ENCODE results near the gene FXYD4. TPM values are rescaled to one million over a fixed set of nuclear protein-coding genes. Genes with fewer than 3 reads are reported as not detected.
"Not testable (repeated sequence)": the region's sequence is repeated elsewhere in the genome, so short reads cannot be mapped to it uniquely, and the experiment has no call there.

The FXYD4 gene
- total RNA-seq, 1 experiment from 2014 or later, result not detected

- Histone ChIP-seq H3K27me3 (ENCODE audit: low read length) (no peaks in the 10 kb centered on the region), H3K9me3 (ENCODE audit: low read length) (no peaks in the 10 kb centered on the region), H3K36me3 (ENCODE audit: low read depth, low read length) (peaks cover 91% of the 10 kb centered on the region), H3K4me3 (ENCODE audit: low read length) (no peak overlapping the region), H3K9ac (ENCODE audit: low read length) (no peak overlapping the region), H3K4me2 (ENCODE audit: low read length) (no peak overlapping the region), H4K20me1 (ENCODE audit: low read length) (peaks cover 93% of the 10 kb centered on the region), H3K4me1 (ENCODE audit: insufficient read depth, low read length) (peaks cover 13% of the 10 kb centered on the region), H3K27ac (ENCODE audit: low read length) (no peak overlapping the region), H3F3A (ENCODE audit: low read length, unreplicated experiment) (peaks cover 7% of the 10 kb centered on the region), H3K9me2 (replicated peaks; ENCODE audit: low read length) (no peaks in the 10 kb centered on the region), H3K79me2 (ENCODE audit: low read length) (peaks cover 85% of the 10 kb centered on the region), H2AFZ (ENCODE audit: low read length) (no peak overlapping the region)
- DNase-seq (peak; percentile 61), ATAC-seq (peak; percentile 83)
- intact Hi-C loops (cut with micrococcal nuclease), result loop anchor here (1.0 to 2.0 kb wide), 2 partner anchors 16 to 71 kb away; no protein-coding TSS in a partner anchor
- CTCF ChIA-PET, result no interaction called here
- TF ChIP-seq EZH2 (IDR thresholded peaks at IDR 0.05; ENCODE audit: low read length, unreplicated experiment) (no peak), CTCF (conservative IDR thresholded peaks at IDR 0.05; ENCODE audit: low read depth, low read length) (peak; percentile 71)
- no TSS peak for BruUV-seq (replicated peaks)
- POLR2A ChIA-PET (ENCODE audit: unreplicated experiment), result interaction anchor here (0.6 kb wide), 1 partner anchor 63 kb away, joined by 3 read pairs; no protein-coding TSS in a partner anchor
These were observed 19.3 kb downstream of the FXYD4 start for GRCh38 chr10:43390759-43391158.

- peaks cover 86% of the 10 kb centered on the region for H4K20me1 ChIP-seq (ENCODE audit: low read length)
- no peak overlapping the region for H3K27ac ChIP-seq (ENCODE audit: low read length)
- intact Hi-C loops (cut with micrococcal nuclease), result loop anchor here (2.0 kb wide), 1 partner anchor 15 kb away; no protein-coding TSS in a partner anchor
- no peak overlapping the region for H3K4me2 ChIP-seq (ENCODE audit: low read length)
- H3K36me3 ChIP-seq (ENCODE audit: low read depth, low read length), result peaks cover 85% of the 10 kb centered on the region
- POLR2A ChIA-PET (ENCODE audit: unreplicated experiment), result no interaction called here
- CTCF ChIA-PET, result no interaction called here
- TF ChIP-seq EZH2 (IDR thresholded peaks at IDR 0.05; ENCODE audit: low read length, unreplicated experiment) (no peak), CTCF (conservative IDR thresholded peaks at IDR 0.05; ENCODE audit: low read depth, low read length) (no peak), EZH2phosphoT487 (IDR thresholded peaks at IDR 0.05; ENCODE audit: borderline replicate concordance, low read length) (no peak)
- no peaks in the 10 kb centered on the region for H3K27me3 ChIP-seq (ENCODE audit: low read length)
- ATAC-seq (no peak), DNase-seq (no peak)
- H3F3A ChIP-seq (ENCODE audit: low read length, unreplicated experiment), result no peaks in the 10 kb centered on the region
- BruUV-seq (replicated peaks), result no TSS peak
- H3K9me3 ChIP-seq (ENCODE audit: low read length), result no peaks in the 10 kb centered on the region
- H2AFZ ChIP-seq (ENCODE audit: low read length), result no peak overlapping the region
- no peaks in the 10 kb centered on the region for H3K9me2 ChIP-seq (replicated peaks; ENCODE audit: low read length)
- H3K9ac ChIP-seq (ENCODE audit: low read length), result no peak overlapping the region
- H3K79me2 ChIP-seq (ENCODE audit: low read length), result peaks cover 93% of the 10 kb centered on the region
- no peak overlapping the region for H3K4me3 ChIP-seq (ENCODE audit: low read length)
- peaks cover 16% of the 10 kb centered on the region for H3K4me1 ChIP-seq (ENCODE audit: insufficient read depth, low read length)
These were observed 20.1 kb downstream of the FXYD4 start for GRCh38 chr10:43391496-43391895.

GRCh38 chr10:43392748-43393147 lies 21.3 kb downstream of the FXYD4 start:
- no TSS peak for BruUV-seq (replicated peaks)
- H3K4me1 ChIP-seq (ENCODE audit: insufficient read depth, low read length), result peaks cover 20% of the 10 kb centered on the region
- no peaks in the 10 kb centered on the region for H3F3A ChIP-seq (ENCODE audit: low read length, unreplicated experiment)
- intact Hi-C loops (cut with micrococcal nuclease), result no loop called here
- H2AFZ ChIP-seq (ENCODE audit: low read length), result no peak overlapping the region
- POLR2A ChIA-PET (ENCODE audit: unreplicated experiment), result no interaction called here
- no peak overlapping the region for H3K27ac ChIP-seq (ENCODE audit: low read length)
- H3K36me3 ChIP-seq (ENCODE audit: low read depth, low read length), result peaks cover 73% of the 10 kb centered on the region
- no peak overlapping the region for H3K4me2 ChIP-seq (ENCODE audit: low read length)
- no peak overlapping the region for H3K4me3 ChIP-seq (ENCODE audit: low read length)
- no peak for TF ChIP-seq EZH2phosphoT487 (IDR thresholded peaks at IDR 0.05; ENCODE audit: borderline replicate concordance, low read length)
- no peak for TF ChIP-seq CTCF (conservative IDR thresholded peaks at IDR 0.05; ENCODE audit: low read depth, low read length)
- no peak for TF ChIP-seq EZH2 (IDR thresholded peaks at IDR 0.05; ENCODE audit: low read length, unreplicated experiment)
- H4K20me1 ChIP-seq (ENCODE audit: low read length), result peaks cover 77% of the 10 kb centered on the region
- ATAC-seq, result no peak
- H3K9ac ChIP-seq (ENCODE audit: low read length), result no peak overlapping the region
- H3K27me3 ChIP-seq (ENCODE audit: low read length), result no peaks in the 10 kb centered on the region
- peaks cover 98% of the 10 kb centered on the region for H3K79me2 ChIP-seq (ENCODE audit: low read length)
- CTCF ChIA-PET, result no interaction called here
- no peaks in the 10 kb centered on the region for H3K9me2 ChIP-seq (replicated peaks; ENCODE audit: low read length)
- H3K9me3 ChIP-seq (ENCODE audit: low read length), result no peaks in the 10 kb centered on the region
- DNase-seq, result no peak

GRCh38 chr10:43393186-43393585 lies 21.8 kb downstream of the FXYD4 start:
- H3K27me3 ChIP-seq (ENCODE audit: low read length); H3K27ac ChIP-seq (ENCODE audit: low read length); H3K4me2 ChIP-seq (ENCODE audit: low read length); ATAC-seq; H3K9ac ChIP-seq (ENCODE audit: low read length); CTCF ChIA-PET; POLR2A ChIA-PET (ENCODE audit: unreplicated experiment); BruUV-seq (replicated peaks); H3K9me2 ChIP-seq (replicated peaks; ENCODE audit: low read length); H3K9me3 ChIP-seq (ENCODE audit: low read length); DNase-seq; H2AFZ ChIP-seq (ENCODE audit: low read length); intact Hi-C loops (cut with micrococcal nuclease); H3K4me3 ChIP-seq (ENCODE audit: low read length); H3F3A ChIP-seq (ENCODE audit: low read length, unreplicated experiment): not testable (repeated sequence)
- Histone ChIP-seq H3K79me2 (ENCODE audit: low read length) (peaks cover 98% of the 10 kb centered on the region), H3K36me3 (ENCODE audit: low read depth, low read length) (peaks cover 68% of the 10 kb centered on the region), H4K20me1 (ENCODE audit: low read length) (peaks cover 75% of the 10 kb centered on the region), H3K4me1 (ENCODE audit: insufficient read depth, low read length) (peaks cover 24% of the 10 kb centered on the region)
